IMR-90 (cell line): ENCODE data around the gene GPC6. TPM values are rescaled to one million over a fixed set of nuclear protein-coding genes. Genes with fewer than 3 reads are reported as not detected.

Source experiments
- ATAC-seq: fragments of 200-7000 bp; cut with Tn5 transposase; 2 replicates; pipeline ENCODE4 v1.9.1; 2020; ENCODE audit warnings: low read depth, mild to moderate bottlenecking, moderate library complexity
- BruUV-seq: library from RNA; stranded (reverse); fragments of 400-500 nt; replicated peaks from 2 replicates; lab custom pipeline; 2021; lab: Mats Ljungman, UMichigan
- CTCF ChIA-PET: fragments of 300-600 bp; formaldehyde crosslinking; extraction: SDS; loops from one replicate; lab custom pipeline; 2021; ENCODE audit warnings: antibody characterized with exemption; lab: Yijun Ruan, JAX
- POLR2A ChIA-PET: fragments of 300-600 bp; sonication (Branson Sonifier 250); formaldehyde crosslinking; loops from one replicate; lab custom pipeline; 2022; ENCODE audit warnings: antibody characterized with exemption; ENCODE audit not compliant: unreplicated experiment; lab: Charles Lee
- DNase-seq: peaks from one replicate; pipeline ENCODE4 v3.0.0; 2013
- H2AFZ ChIP-seq: replicated peaks from 2 replicates; pipeline ENCODE3; 2013; ENCODE audit warnings: low read length, mild to moderate bottlenecking; ENCODE audit not compliant: poor library complexity
- H2AK5ac ChIP-seq: 2 replicates; pipeline ENCODE4 v1.6.1; 2013; ENCODE audit warnings: low read depth, low read length, inconsistent platforms
- H2AK9ac ChIP-seq: replicated peaks from 2 replicates; pipeline ENCODE3; 2013; ENCODE audit warnings: mild to moderate bottlenecking, low read depth, low read length, moderate library complexity; ENCODE audit not compliant: poor library complexity
- H2BK120ac ChIP-seq: 2 replicates; pipeline ENCODE4 v1.6.1; 2013; ENCODE audit warnings: low read depth, low read length, inconsistent platforms
- H2BK15ac ChIP-seq: 3 replicates; pipeline ENCODE4 v1.6.1; 2013; ENCODE audit warnings: low read depth, low read length, inconsistent platforms
- H2BK20ac ChIP-seq: 2 replicates; pipeline ENCODE4 v1.6.1; 2013; ENCODE audit warnings: low read depth, mild to moderate bottlenecking, inconsistent platforms, low read length, moderate library complexity
- H2BK5ac ChIP-seq: 2 replicates; pipeline ENCODE4 v1.6.1; 2013; ENCODE audit warnings: mild to moderate bottlenecking, low read depth, low read length, inconsistent platforms; ENCODE audit not compliant: poor library complexity, severe bottlenecking
- H3K14ac ChIP-seq: replicated peaks from 2 replicates; pipeline ENCODE4 v1.6.1; 2013; ENCODE audit warnings: low read depth, low read length, inconsistent platforms
- H3K18ac ChIP-seq: 2 replicates; pipeline ENCODE4 v1.6.1; 2013; ENCODE audit warnings: low read depth, low read length, control low read depth
- H3K23ac ChIP-seq: 2 replicates; pipeline ENCODE4 v1.6.1; 2013; ENCODE audit warnings: low read depth, low read length, inconsistent platforms
- H3K27ac ChIP-seq: 2 replicates; pipeline ENCODE4 v1.5.1; 2013; ENCODE audit warnings: mild to moderate bottlenecking, control low read depth, low read length; ENCODE audit not compliant: insufficient read depth
- H3K27me3 ChIP-seq: 2 replicates; pipeline ENCODE4 v1.6.1; 2013; ENCODE audit warnings: low read length; ENCODE audit not compliant: control insufficient read depth, insufficient read depth
- H3K36me3 ChIP-seq: 2 replicates; pipeline ENCODE4 v1.6.1; 2013; ENCODE audit warnings: low read length, mixed read lengths; ENCODE audit not compliant: control insufficient read depth, insufficient read depth
- H3K4ac ChIP-seq: 2 replicates; pipeline ENCODE4 v1.6.1; 2013; ENCODE audit warnings: low read depth, low read length, inconsistent platforms
- H3K4me1 ChIP-seq: 2 replicates; pipeline ENCODE4 v1.6.1; 2013; ENCODE audit warnings: low read length, mixed read lengths; ENCODE audit not compliant: control insufficient read depth, insufficient read depth
- H3K4me2 ChIP-seq: 2 replicates; pipeline ENCODE4 v1.6.1; 2013; ENCODE audit warnings: low read depth, mild to moderate bottlenecking, control low read depth, low read length, moderate library complexity
- H3K4me3 ChIP-seq: 2 replicates; pipeline ENCODE4 v1.5.1; 2013; ENCODE audit warnings: low read depth, mild to moderate bottlenecking, control low read depth, low read length, moderate library complexity; ENCODE audit not compliant: insufficient read depth
- H3K56ac ChIP-seq: 2 replicates; pipeline ENCODE4 v1.6.1; 2013; ENCODE audit warnings: low read length, inconsistent platforms; ENCODE audit not compliant: insufficient read depth; ENCODE audit errors: extremely low read depth
- H3K79me1 ChIP-seq, 2 experiments: 2 replicates each; pipeline ENCODE4 v1.6.1; 2013; ENCODE audit warnings: low read length in 2 of 2, inconsistent platforms in 1 of 2, low read depth in 1 of 2
- H3K9ac ChIP-seq: 2 replicates; pipeline ENCODE4 v1.6.1; 2013; ENCODE audit warnings: low read depth, low read length, control low read depth
- H3K9me1 ChIP-seq: 2 replicates; pipeline ENCODE4 v1.6.1; 2013; ENCODE audit warnings: low read length, inconsistent platforms; ENCODE audit not compliant: insufficient read depth
- H3K9me3 ChIP-seq: 2 replicates; pipeline ENCODE4 v1.6.1; 2013; ENCODE audit warnings: low read length; ENCODE audit not compliant: control insufficient read depth, insufficient read depth
- H4K20me1 ChIP-seq: 2 replicates; pipeline ENCODE4 v1.6.1; 2013; ENCODE audit warnings: low read length, inconsistent platforms; ENCODE audit not compliant: insufficient read depth
- H4K5ac ChIP-seq: 2 replicates; pipeline ENCODE4 v1.6.1; 2013; ENCODE audit warnings: mild to moderate bottlenecking, low read depth, low read length, control low read depth
- H4K8ac ChIP-seq, 2 experiments: 2 replicates each; pipeline ENCODE4 v1.6.1; 2013; ENCODE audit warnings: low read depth in 2 of 2, low read length in 2 of 2, control low read depth in 1 of 2, inconsistent platforms in 1 of 2
- H4K91ac ChIP-seq: 2 replicates; pipeline ENCODE4 v1.6.1; 2013; ENCODE audit warnings: low read depth, low read length, inconsistent platforms; ENCODE audit not compliant: insufficient read depth
- BHLHE40 ChIP-seq: fragments of 150-350 bp; IDR thresholded peaks from 2 replicates; pipeline ENCODE4 v1.6.1; 2016; ENCODE audit warnings: mild to moderate bottlenecking, low read depth, low read length
- CEBPB ChIP-seq: IDR thresholded peaks from 2 replicates; pipeline ENCODE4 v1.6.1; 2012; ENCODE audit warnings: low read depth, low read length, improper control_type of control experiment
- ELK1 ChIP-seq: fragments of 150-350 bp; IDR thresholded peaks from 2 replicates; pipeline ENCODE4 v1.6.1; 2016; ENCODE audit warnings: low read depth, mild to moderate bottlenecking, low read length, moderate library complexity, borderline replicate concordance
- FOS ChIP-seq: fragments of 150-350 bp; IDR thresholded peaks from 2 replicates; pipeline ENCODE4 v1.6.1; 2016; ENCODE audit warnings: low read depth, low read length
- MAFK ChIP-seq: IDR thresholded peaks from 2 replicates; pipeline ENCODE4 v1.6.1; 2012; ENCODE audit warnings: low read depth, low read length, improper control_type of control experiment
- MAZ ChIP-seq: IDR thresholded peaks from 2 replicates; pipeline ENCODE4 v1.6.1; 2012; ENCODE audit warnings: low read depth, mild to moderate bottlenecking, low read length, improper control_type of control experiment, moderate library complexity, borderline replicate concordance
- MXI1 ChIP-seq: IDR thresholded peaks from 2 replicates; pipeline ENCODE4 v1.6.1; 2012; ENCODE audit warnings: low read depth, mild to moderate bottlenecking, low read length, moderate library complexity, borderline replicate concordance
- NFE2L2 ChIP-seq: fragments of 150-350 bp; IDR thresholded peaks from 2 replicates; pipeline ENCODE4 v1.6.1; 2016; ENCODE audit warnings: low read depth, mild to moderate bottlenecking, low read length
- POLR2A ChIP-seq: IDR thresholded peaks from 2 replicates; pipeline ENCODE4 v1.6.1; 2012; ENCODE audit warnings: mild to moderate bottlenecking, low read depth, low read length
- RAD21 ChIP-seq: IDR thresholded peaks from 2 replicates; pipeline ENCODE4 v1.6.1; 2012; ENCODE audit warnings: low read length, improper control_type of control experiment
- RCOR1 ChIP-seq: IDR thresholded peaks from 2 replicates; pipeline ENCODE4 v1.6.1; 2012; ENCODE audit warnings: mild to moderate bottlenecking, low read length, improper control_type of control experiment; ENCODE audit not compliant: insufficient replicate concordance
- RFX5 ChIP-seq: IDR thresholded peaks from 2 replicates; pipeline ENCODE4 v1.8.0; 2012; ENCODE audit warnings: low read depth, mild to moderate bottlenecking, low read length, moderate library complexity
- USF2 ChIP-seq: fragments of 150-350 bp; IDR thresholded peaks from 2 replicates; pipeline ENCODE4 v1.6.1; 2017; ENCODE audit warnings: mild to moderate bottlenecking, antibody characterized with exemption, low read length, low read depth
- WGBS, 2 experiments: methylation state at CpG; one replicate each; pipeline versions ENCODE4 v1.1.5 to v1.1.7; 2013; ENCODE audit warnings: missing lambda C conversion rate in 2 of 2; ENCODE audit not compliant: insufficient read length in 1 of 2; ENCODE audit errors: extremely low coverage in 2 of 2; 5-methylcytosine and 5-hydroxymethylcytosine counted together
- dilution Hi-C: fragments of 300-500 bp; cut with HindIII; formaldehyde crosslinking; loops from one replicate; pipeline ENCODE4 v1.14.3; 2018; ENCODE audit warnings: low sequenced_read_pairs; ENCODE audit not compliant: unreplicated experiment
- in situ Hi-C: fragments of 300-500 bp; cut with MboI; formaldehyde crosslinking; loops from 3 replicates; pipeline ENCODE4 v1.14.3; 2019; ENCODE audit warnings: low sequenced_read_pairs, inconsistent platforms, mixed read lengths
- intact Hi-C: fragments of 100-400 bp; cut with micrococcal nuclease; formaldehyde crosslinking; loops from 2 replicates; pipeline ENCODE4 v1.10.0; 2022
- polyA plus RNA-seq, 3 experiments: library from polyadenylated mRNA; depleted of rRNA; stranded (reverse); fragments of >200 nt; gene quantifications; 2 replicates each; pipeline ENCODE4 v1.2.3, GENCODE V29; 2012; ENCODE audit warnings: low replicate concordance in 1 of 3
- total RNA-seq: library from RNA; depleted of rRNA; stranded (reverse); fragments of >200 nt; gene quantifications from 2 replicates; pipeline ENCODE4 v1.2.3, GENCODE V29; 2012

GPC6 gene
- total and polyA plus RNA-seq, 2 of the 4 experiments (the other 2 are of a cell fraction): 14.9 to 39.4 TPM

GRCh38 chr13:94329277-94329676, 1102.7 kb downstream of the GPC6 start:
- ATAC-seq (peak; percentile 32), DNase-seq (peak; percentile 69)
- Histone ChIP-seq H3K79me1 (no peaks in the 10 kb centered on the region), H4K91ac (peak overlapping the region; percentile 84), H3K4ac (peak overlapping the region; percentile 80), H2BK5ac (peak overlapping the region; percentile 63), H2BK15ac (peak overlapping the region; percentile 80; the same call in 2 of the 3 replicates), H2AK5ac (peak overlapping the region; percentile 87), H3K36me3 (no peaks in the 10 kb centered on the region), H3K56ac (peak overlapping the region; percentile 16; the same call in 1 of the 2 replicates), H4K8ac (peak overlapping the region; percentile 53 to 71; a peak in 3 of 4 replicates), H2AK9ac (peak overlapping the region; percentile 3), H3K9me1 (peaks cover 6% of the 10 kb centered on the region), H3K23ac (peak overlapping the region; percentile 77), H2BK20ac (peak overlapping the region; percentile 85), H2AFZ (peak overlapping the region; percentile 15), H3K14ac (peak overlapping the region; percentile 84), H2BK120ac (peak overlapping the region; percentile 92), H3K18ac (peak overlapping the region; percentile 47), H3K4me2 (peak overlapping the region; percentile 79), H4K20me1 (no peaks in the 10 kb centered on the region), H3K4me1 (peaks cover 33% of the 10 kb centered on the region), H3K27ac (peak overlapping the region; percentile 65; the same call in 1 of the 2 replicates), H3K4me3 (no peak overlapping the region), H3K27me3 (no peaks in the 10 kb centered on the region), H3K9me3 (no peaks in the 10 kb centered on the region), H3K9ac (no peak overlapping the region), H4K5ac (peak overlapping the region; percentile 58)
- CTCF ChIA-PET: no interaction called here
- in situ Hi-C loops (loop anchor here (25.0 kb wide), 1 partner anchor 1092 kb away; the partner anchor contains the start of gene GPC6), dilution Hi-C loops (no loop called here), intact Hi-C loops (no loop called here)
- POLR2A ChIA-PET: no interaction called here
- no TSS peak for BruUV-seq
- TF ChIP-seq MAFK (no peak), RAD21 (no peak), RCOR1 (no peak), POLR2A (no peak), MXI1 (no peak), USF2 (no peak), NFE2L2 (no peak), MAZ (no peak), BHLHE40 (no peak), RFX5 (no peak), ELK1 (no peak), FOS (no peak), CEBPB (no peak)
- WGBS, 2 experiments: no CpG with 5 or more reads among the region's 7 CpGs
